Measurements from ENCODE around the gene FAM133A.

FAM133A gene

DNA sequence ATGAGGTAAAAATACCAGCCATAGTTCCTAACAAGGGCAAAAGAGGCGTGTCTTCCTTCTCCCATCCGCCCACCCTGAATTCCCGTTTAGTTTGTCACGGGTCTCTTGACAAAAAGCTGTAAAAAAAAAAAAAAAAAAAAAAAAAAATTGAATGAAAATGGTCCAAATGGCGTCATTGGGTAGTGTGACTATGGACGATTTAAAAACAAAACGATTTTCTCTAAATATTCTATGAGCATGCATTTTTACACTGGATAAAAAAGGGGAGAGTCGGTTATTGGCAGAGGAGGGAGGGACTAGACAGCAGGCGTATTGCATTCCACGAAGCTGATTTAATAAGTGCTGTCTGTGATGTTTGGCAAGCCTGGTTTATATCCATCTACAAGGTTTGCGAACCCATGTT, at the start of gene FAM133A:
Gene FAM133A (plus strand): TSS at position 338 of the 403 bp plus-strand sequence. CDS start 35,214 bp downstream, outside the sequence.
- DNase-seq, result peak in 1 of 2 experiments; percentile 59

DNA sequence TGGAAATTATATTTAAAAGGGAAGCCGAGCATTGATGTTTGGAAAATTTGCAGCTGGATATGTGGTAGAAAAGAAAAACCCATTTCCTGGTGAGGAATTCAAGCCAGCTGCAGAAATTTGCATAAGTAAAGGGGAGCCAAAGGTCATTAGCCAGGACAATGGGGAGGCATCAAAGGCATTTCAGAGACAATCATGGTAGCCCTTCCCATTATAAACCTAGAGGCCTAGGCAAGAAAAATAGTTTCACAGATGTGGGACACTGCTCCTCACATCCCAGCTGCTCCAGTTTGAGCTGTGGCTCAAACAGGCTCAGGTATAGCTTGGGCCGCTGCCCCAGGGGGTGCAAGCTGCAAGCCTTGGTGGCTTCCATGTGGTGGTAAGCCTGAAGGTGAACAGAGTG, 36.4 kb upstream of the FAM133A start:
- no peak for DNase-seq

DNA sequence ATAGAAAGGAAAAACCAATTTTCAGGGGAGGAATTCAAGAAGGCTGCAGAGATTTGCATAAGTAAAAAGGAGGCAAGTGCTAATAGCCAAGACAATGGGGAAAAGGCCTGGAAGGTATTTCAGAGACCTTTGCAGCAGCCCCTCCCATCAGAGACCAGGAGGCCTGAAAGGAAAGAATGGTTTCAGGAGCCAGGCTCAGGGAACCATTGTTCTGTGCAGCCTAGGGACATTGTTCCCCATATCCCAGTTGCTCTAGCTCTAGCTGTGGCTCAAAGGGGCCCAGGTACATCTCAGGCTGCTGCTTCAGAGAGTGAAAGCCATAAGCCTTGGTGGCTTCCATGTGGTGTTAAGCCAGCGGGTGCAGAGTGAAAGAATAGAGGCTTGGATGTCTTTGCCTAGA, 24.6 kb upstream of the FAM133A start:
- DNase-seq, result no peak

DNA sequence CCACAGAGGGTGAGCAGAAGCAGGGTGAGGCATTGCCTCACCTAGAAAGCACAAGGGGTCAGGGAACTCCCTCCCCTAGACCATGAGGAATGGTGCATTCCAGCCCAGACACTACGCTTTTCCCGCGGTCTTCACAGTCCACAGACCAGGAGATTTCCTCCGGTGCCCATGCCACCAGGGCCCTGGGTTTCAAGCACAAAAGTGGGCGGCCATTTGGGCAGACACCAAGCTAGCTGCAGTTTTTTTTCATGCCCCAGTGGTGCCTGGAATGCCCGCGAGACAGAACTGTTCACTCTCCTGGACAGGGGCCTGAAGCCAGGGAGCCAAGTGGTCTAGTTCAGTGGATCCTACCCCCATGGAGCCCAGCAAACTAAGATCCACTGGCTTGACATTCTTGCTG, 13.4 kb upstream of the FAM133A start:
- no peak for DNase-seq

DNA sequence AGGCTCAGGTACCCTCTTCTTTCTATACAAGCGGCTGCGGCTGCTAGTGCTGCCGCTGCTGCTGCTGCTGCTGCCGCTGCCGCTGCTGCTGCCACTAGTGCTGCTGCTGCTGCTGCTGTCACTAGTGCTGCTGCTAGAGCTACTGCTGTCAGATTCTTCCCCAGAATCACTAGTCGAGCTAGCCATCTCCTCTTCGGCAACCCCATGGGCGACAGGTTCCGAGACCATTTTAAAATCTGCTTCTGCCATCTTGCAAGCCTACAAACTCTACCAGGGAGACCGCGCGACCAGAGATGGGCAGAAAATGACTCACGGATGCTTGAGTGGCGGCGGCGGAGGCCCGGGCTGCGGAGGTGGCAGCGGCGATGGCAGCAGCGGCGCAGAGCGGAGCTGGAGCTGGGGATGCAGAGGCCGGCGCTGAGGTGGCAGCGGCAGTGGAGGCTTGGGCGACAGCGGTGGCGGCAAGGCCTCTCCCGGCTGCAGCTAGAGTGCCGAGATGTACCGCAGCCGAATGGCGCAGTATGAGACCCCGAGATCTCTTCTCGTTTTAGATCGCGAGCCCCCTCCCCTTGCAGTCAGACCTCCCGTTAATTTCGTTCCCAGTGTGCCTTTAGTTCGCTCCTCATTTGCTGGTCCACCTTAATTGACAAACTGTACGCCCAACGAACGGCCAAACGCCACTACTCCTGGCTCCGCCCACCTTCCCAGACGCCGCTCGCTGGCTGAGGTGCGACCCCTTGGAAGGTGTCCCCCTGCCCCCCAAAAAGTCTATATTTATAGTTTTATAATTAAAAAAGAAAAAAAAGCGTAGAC, 744 bp upstream of the FAM133A start, which contains the start of gene NAP1L3:
Gene NAP1L3 (minus strand): TSS at position 523 of the 813 bp plus-strand sequence. CDS start 274 bp downstream, at position 249.
- peak; percentile 11 to 59 for DNase-seq

DNA sequence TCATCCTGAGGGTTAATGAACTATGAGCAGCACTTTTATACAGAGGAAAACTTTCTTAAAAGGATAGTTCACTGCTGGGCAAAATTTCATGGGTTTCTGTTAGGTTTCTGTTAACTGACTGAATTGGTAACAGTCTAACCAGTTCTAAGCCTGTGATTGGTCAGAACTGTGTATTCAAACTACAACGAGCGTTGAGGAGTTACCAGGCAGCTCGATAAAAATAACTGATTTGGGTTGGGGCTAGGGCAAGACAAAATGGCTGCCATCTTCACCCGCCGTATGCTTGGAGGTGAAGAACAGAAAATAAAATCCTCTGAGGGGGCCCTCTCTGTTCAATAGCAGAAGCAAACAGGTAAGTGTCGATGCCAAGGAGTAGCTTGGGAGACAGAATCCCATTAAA, 22.0 kb downstream of the FAM133A start:
- DNase-seq, result no peak

DNA sequence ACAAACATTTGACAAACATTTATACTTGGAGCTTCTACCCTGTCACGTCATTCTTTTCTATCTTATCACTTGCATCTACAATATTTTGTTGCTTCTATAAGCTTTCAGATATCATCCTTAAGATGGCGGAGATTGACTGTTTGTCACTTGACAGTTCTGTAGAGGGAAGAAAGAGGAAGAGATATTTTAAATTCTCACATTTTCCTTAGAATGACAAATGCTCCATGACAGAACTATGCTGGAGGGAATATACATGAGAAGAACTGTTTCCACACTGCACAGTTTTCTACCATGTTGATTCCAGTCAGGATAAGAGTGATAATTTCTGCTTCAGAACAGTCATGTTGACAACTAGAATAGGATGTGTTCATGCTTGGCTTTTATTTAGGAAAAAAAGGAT, 29.7 kb downstream of the FAM133A start:
- DNase-seq, result no peak

DNA sequence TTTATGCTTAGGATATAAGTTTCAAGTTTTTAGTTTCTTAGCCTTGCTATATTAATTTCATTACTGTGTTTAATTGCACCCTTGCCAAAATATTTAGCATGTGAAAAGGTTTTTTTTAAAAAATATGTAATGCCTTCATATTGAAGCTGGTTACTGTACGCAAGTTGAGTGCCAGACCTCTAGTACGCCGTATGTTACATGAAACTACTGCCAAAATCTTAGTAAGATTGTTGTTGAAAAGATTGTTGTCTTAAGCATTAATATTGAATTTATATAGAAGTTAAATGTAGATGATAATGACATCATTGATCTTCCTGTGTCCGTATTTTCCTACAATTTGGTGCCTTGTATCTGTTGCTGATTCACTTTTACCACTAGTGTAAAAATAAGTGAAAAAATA, 37.1 kb downstream of the FAM133A start:
- no peak for DNase-seq

DNA sequence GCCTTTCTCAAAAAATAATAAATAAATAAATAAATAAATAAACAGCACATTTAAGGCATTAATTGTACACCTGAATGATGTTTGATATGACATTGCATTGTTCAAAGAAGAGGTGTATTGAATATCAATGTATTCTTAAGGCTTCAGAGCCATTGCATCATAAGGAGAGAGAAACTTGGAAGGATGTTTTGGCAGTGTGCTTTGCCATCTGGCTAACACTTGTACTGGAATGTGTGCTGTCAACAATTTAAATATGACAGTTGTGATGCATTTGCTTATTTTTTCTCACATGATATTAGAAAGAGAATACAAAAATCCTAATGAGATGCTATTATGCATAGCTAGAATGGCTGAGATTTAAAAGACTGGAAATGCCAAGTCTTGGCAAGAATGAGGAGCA, 67.8 kb downstream of the FAM133A start:
- DNase-seq, result no peak

DNA sequence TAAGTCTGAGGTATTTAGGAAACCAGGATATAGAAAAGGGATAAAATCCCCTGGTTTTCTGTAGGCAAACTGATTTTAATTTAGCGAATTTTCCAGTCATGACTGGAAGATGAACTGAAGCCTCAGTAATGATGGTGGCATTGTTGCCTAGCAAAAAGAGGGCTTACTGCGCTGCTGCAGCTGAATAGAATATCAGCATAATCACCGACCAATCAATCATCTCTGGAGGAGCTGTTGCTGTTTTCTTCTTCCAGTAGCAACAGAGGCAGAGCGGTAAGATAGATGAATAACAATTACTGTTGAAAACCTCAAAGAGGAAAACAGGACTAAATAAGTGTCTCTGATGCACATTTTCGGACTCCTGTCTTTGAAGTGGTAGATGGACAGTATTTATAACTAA, 86.2 kb downstream of the FAM133A start:
- no peak for DNase-seq

All from cerebellar nuclear complex (tissue), 1 donor.